A172 (cell line): ENCODE measurements around the gene GET3. TPM values are rescaled to one million over a fixed set of nuclear protein-coding genes. Genes with fewer than 3 reads are reported as not detected.
"Not testable (repeated sequence)": the region's sequence is repeated elsewhere in the genome, so short reads cannot be mapped to it uniquely, and the experiment has no call there.

ENCODE experiments used
- DNase-seq: peaks from one replicate; pipeline ENCODE4 v3.0.0-alpha.2; 2015; ENCODE audit warnings: low spot score
- total RNA-seq: library from RNA; depleted of rRNA; stranded (reverse); fragments of >200 nt; shearing (Covaris generic); gene quantifications from 2 replicates; pipeline ENCODE4 v1.2.3, GENCODE V29; 2014

GET3 gene
- total RNA-seq, 1 experiment from 2014 or later: 198 TPM

GRCh38 chr19:12715929-12716328 is 21.4 kb upstream of the GET3 start:
- no peak for DNase-seq

- DNase-seq: no peak
Measured at GRCh38 chr19:12720296-12720695, 17.0 kb upstream of the GET3 start.

GRCh38 chr19:12720851-12721655 is 16.2 kb upstream of the GET3 start:
- DNase-seq: no peak

- DNase-seq: peak; percentile 46
Measured at GRCh38 chr19:12721656-12722565, 15.4 kb upstream of the GET3 start.

GRCh38 chr19:12722566-12723380 is 14.5 kb upstream of the GET3 start:
- peak; percentile 99 for DNase-seq

GRCh38 chr19:12723381-12723640 is 14.0 kb upstream of the GET3 start:
- DNase-seq: no peak

- DNase-seq: no peak
Measured at GRCh38 chr19:12723641-12724426, 13.5 kb upstream of the GET3 start, which contains the start of gene TNPO2. Gene TNPO2, minus strand, starts transcription at chr19:12723932. Its CDS starts 2,955 bp downstream, at chr19:12720977.

- not testable (repeated sequence) for DNase-seq
Measured at GRCh38 chr19:12725612-12726011, 11.7 kb upstream of the GET3 start.

GRCh38 chr19:12726988-12727316 is 10.3 kb upstream of the GET3 start:
- DNase-seq: no peak

GRCh38 chr19:12727745-12728433 is 9.4 kb upstream of the GET3 start:
- no peak for DNase-seq

GRCh38 chr19:12730064-12730463 is 7.2 kb upstream of the GET3 start:
- DNase-seq: no peak

GRCh38 chr19:12731337-12731736 is 6.0 kb upstream of the GET3 start:
- no peak for DNase-seq

GRCh38 chr19:12733369-12734214 is 3.7 kb upstream of the GET3 start:
- DNase-seq: peak; percentile 42

- DNase-seq: no peak
Measured at GRCh38 chr19:12737835-12738351, 596 bp downstream of the GET3 start.

- DNase-seq: peak; percentile 21
Measured at GRCh38 chr19:12745166-12745897, 8.0 kb downstream of the GET3 start.

GRCh38 chr19:12748489-12748888 is 11.2 kb downstream of the GET3 start:
- no peak for DNase-seq

GRCh38 chr19:12749938-12750521 is 12.7 kb downstream of the GET3 start:
- DNase-seq: no peak

GRCh38 chr19:12750851-12751250 is 13.6 kb downstream of the GET3 start:
- DNase-seq: no peak
